GM23338 (cell line): ENCODE data around the gene EDIL3. TPM values are rescaled to one million over a fixed set of nuclear protein-coding genes. Genes with fewer than 3 reads are reported as not detected.

ENCODE experiments used
- ATAC-seq: fragments of 200-7000 bp; cut with Tn5 transposase; 3 replicates; pipeline ENCODE4 v1.9.1; 2020
- DNase-seq: peaks from one replicate; pipeline ENCODE4 v3.0.0-alpha.2; 2015; ENCODE audit warnings: low spot score
- H2AFZ ChIP-seq: fragments of 200-600 bp; sonication (generic); 2 replicates; pipeline ENCODE4 v1.8.0; 2016; ENCODE audit warnings: antibody characterized with exemption, mild to moderate bottlenecking, moderate library complexity
- H3F3A ChIP-seq: fragments of 200-600 bp; sonication (generic); replicated peaks from 2 replicates; pipeline ENCODE4 v1.8.0; 2017; ENCODE audit warnings: antibody characterized with exemption, mixed run types, low read depth
- H3K27ac ChIP-seq: fragments of 200-600 bp; sonication (generic); 2 replicates; pipeline ENCODE4 v1.6.1; 2016; ENCODE audit warnings: low read depth
- H3K27me3 ChIP-seq: fragments of 200-600 bp; sonication (generic); 2 replicates; pipeline ENCODE4 v1.8.0; 2016; ENCODE audit warnings: mild to moderate bottlenecking, mixed run types, moderate library complexity; ENCODE audit not compliant: insufficient read depth
- H3K36me3 ChIP-seq: fragments of 200-600 bp; sonication (generic); 2 replicates; pipeline ENCODE4 v1.8.0; 2016; ENCODE audit warnings: mild to moderate bottlenecking; ENCODE audit not compliant: insufficient read depth
- H3K4me1 ChIP-seq: fragments of 200-600 bp; sonication (generic); 2 replicates; pipeline ENCODE4 v1.8.0; 2016; ENCODE audit warnings: mild to moderate bottlenecking, moderate library complexity; ENCODE audit not compliant: insufficient read depth
- H3K4me2 ChIP-seq: fragments of 200-600 bp; sonication (generic); 2 replicates; pipeline ENCODE4 v1.7.1; 2017; ENCODE audit warnings: mixed run types
- H3K4me3 ChIP-seq: fragments of 200-600 bp; sonication (generic); 2 replicates; pipeline ENCODE4 v1.6.1; 2016; ENCODE audit warnings: mixed run types
- H3K79me2 ChIP-seq: fragments of 200-600 bp; sonication (generic); replicated peaks from 2 replicates; pipeline ENCODE4 v1.8.0; 2017; ENCODE audit warnings: mild to moderate bottlenecking; ENCODE audit not compliant: insufficient read depth
- H3K9me2 ChIP-seq: fragments of 200-600 bp; sonication (generic); 2 replicates; pipeline ENCODE4 v1.8.0; 2017; ENCODE audit not compliant: insufficient read depth
- H4K20me1 ChIP-seq: fragments of 200-600 bp; sonication (generic); replicated peaks from 2 replicates; pipeline ENCODE4 v1.8.0; 2017; ENCODE audit warnings: mild to moderate bottlenecking; ENCODE audit not compliant: insufficient read depth
- H3K27ac Mint-ChIP-seq: 2 replicates; pipeline ENCODE4 v1.8.0; 2020; ENCODE audit warnings: inconsistent platforms, mild to moderate bottlenecking, moderate library complexity, mixed read lengths
- H3K27me3 Mint-ChIP-seq: 3 replicates; pipeline ENCODE4 v1.8.0; 2022; ENCODE audit warnings: low read depth, mild to moderate bottlenecking, moderate library complexity, mixed read lengths, inconsistent platforms; ENCODE audit not compliant: insufficient read depth, poor library complexity
- H3K36me3 Mint-ChIP-seq: 3 replicates; pipeline ENCODE4 v1.8.0; 2021; ENCODE audit warnings: low read depth, mild to moderate bottlenecking, inconsistent platforms, moderate library complexity, mixed read lengths
- H3K4me1 Mint-ChIP-seq: 3 replicates; pipeline ENCODE4 v1.8.0; 2020; ENCODE audit warnings: mild to moderate bottlenecking, inconsistent platforms, mixed read lengths
- H3K4me3 Mint-ChIP-seq: 3 replicates; pipeline ENCODE4 v1.8.0; 2021; ENCODE audit warnings: moderate library complexity, mild to moderate bottlenecking, inconsistent platforms, mixed read lengths
- H3K9me3 Mint-ChIP-seq: 3 replicates; pipeline ENCODE4 v1.8.0; 2020; ENCODE audit warnings: moderate library complexity, mild to moderate bottlenecking, inconsistent platforms, mixed read lengths
- CREB1 ChIP-seq: fragments of 250-450 bp; sonication (Bioruptor Pico); IDR thresholded peaks from 2 replicates; pipeline ENCODE4 v1.5.0; 2020; ENCODE audit warnings: low read depth, mild to moderate bottlenecking, moderate library complexity
- EZH2 ChIP-seq: fragments of 200-600 bp; sonication (generic); IDR thresholded peaks from one replicate; pipeline ENCODE4 v1.8.0; 2017; ENCODE audit warnings: antibody characterized with exemption, mild to moderate bottlenecking, low read depth; ENCODE audit not compliant: unreplicated experiment
- EZH2phosphoT487 ChIP-seq: fragments of 200-600 bp; sonication (generic); IDR thresholded peaks from one replicate; pipeline ENCODE4 v1.8.1; 2018; ENCODE audit warnings: antibody characterized with exemption; ENCODE audit not compliant: unreplicated experiment
- JUNB ChIP-seq: IDR thresholded peaks from one replicate; pipeline ENCODE4 v1.6.1; 2016; ENCODE audit warnings: antibody characterized with exemption; ENCODE audit not compliant: unreplicated experiment
- NANOG ChIP-seq: IDR thresholded peaks from 2 replicates; pipeline ENCODE4 v1.6.1; 2016; ENCODE audit warnings: antibody characterized with exemption, borderline replicate concordance
- POLR2AphosphoS5 ChIP-seq: IDR thresholded peaks from 2 replicates; pipeline ENCODE4 v1.6.1; 2016; ENCODE audit warnings: antibody characterized with exemption, low read depth
- STAT1 ChIP-seq: IDR thresholded peaks from one replicate; pipeline ENCODE4 v1.6.1; 2016; ENCODE audit warnings: antibody characterized with exemption; ENCODE audit not compliant: unreplicated experiment
- ZNF114 ChIP-seq: fragments of 250-450 bp; sonication (Bioruptor Pico); IDR thresholded peaks from 2 replicates; pipeline ENCODE4 v1.5.0; 2020; ENCODE audit warnings: mild to moderate bottlenecking, moderate library complexity
- ZNF331 ChIP-seq: fragments of 250-450 bp; sonication (Bioruptor Pico); IDR thresholded peaks from 2 replicates; pipeline ENCODE4 v1.5.0; 2020; ENCODE audit warnings: low read depth, mild to moderate bottlenecking, moderate library complexity
- polyA plus RNA-seq: library from polyadenylated mRNA; unstranded; fragments of >200 nt; fragmentation: Nextera tagmentation; extraction: Ambion mirVana; gene quantifications from 2 replicates; pipeline ENCODE4 v1.2.1, GENCODE V29; 2016
- total RNA-seq: library from RNA; depleted of rRNA; stranded (reverse); fragments of >200 nt; shearing (Covaris generic); gene quantifications from 2 replicates; pipeline ENCODE4 v1.2.3, GENCODE V29; 2014
- TF ChIP-seq, protein P1 (sequence below): fragments of 250-450 bp; sonication (Bioruptor Pico); IDR thresholded peaks from 2 replicates; pipeline ENCODE4 v1.5.0; 2020; ENCODE audit warnings: mild to moderate bottlenecking, moderate library complexity
- TF ChIP-seq, protein P2 (sequence below): IDR thresholded peaks from 2 replicates; pipeline ENCODE4 v1.6.1; 2016; ENCODE audit warnings: antibody characterized with exemption
- TF ChIP-seq, protein P3 (sequence below): IDR thresholded peaks from one replicate; pipeline ENCODE4 v1.6.1; 2018; ENCODE audit warnings: antibody characterized with exemption; ENCODE audit not compliant: unreplicated experiment
- TF ChIP-seq, protein P4 (sequence below), 2 experiments: fragments of 200-600 bp in 1 of 2; sonication (generic) in 1 of 2; conservative IDR thresholded peaks; 2 replicates each; pipeline versions ENCODE4 v1.5.1 to v1.6.1; 2016 to 2017; ENCODE audit warnings: antibody characterized with exemption in 2 of 2, low read depth in 2 of 2, mild to moderate bottlenecking in 2 of 2, moderate library complexity in 1 of 2

The EDIL3 gene
- total and polyA plus RNA-seq, 2 experiments from 2014 or later, result 43.3 to 61.9 TPM

DNA sequence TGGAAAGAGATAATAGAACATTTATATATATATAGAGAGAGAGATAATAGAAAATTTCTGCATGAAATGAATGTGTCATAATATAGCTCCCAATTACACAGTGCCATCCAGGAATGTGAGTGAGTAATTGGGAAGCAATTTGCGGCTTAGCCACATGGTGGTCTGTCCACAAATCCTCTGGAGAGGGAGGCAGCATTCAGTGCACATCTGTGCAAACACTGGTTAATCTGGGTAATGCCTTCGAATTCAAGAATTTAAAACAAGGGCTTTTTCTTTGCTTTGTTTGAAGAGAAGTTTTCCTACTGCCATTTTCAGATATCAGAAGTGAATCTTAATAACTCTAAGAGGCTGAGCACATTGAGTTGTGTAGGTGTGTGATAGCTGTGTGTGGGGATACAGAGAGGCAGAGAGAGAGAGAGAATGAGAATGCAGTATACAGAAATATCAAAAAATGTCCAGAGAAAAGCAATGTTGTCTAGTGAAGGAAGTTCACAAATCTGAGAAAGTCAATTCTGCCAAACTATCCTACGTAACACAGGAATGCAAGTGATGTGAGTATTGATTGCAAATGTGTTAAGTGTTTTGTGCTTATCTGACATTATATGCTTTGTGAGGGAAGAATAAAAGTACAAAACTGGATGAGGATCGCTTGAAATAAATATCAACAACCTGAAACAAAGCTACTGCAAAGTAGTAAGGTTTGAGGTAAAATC, 134.6 kb downstream of the EDIL3 start:
- H2AFZ ChIP-seq, result no peak overlapping the region
- Mint-ChIP-seq H3K27ac (peak overlapping the region; percentile 47; the same call in 1 of the 2 replicates), H3K4me3 (no peak overlapping the region), H3K4me1 (peaks cover 3% of the 10 kb centered on the region; the same call in 2 of the 3 replicates), H3K36me3 (no peaks in the 10 kb centered on the region), H3K9me3 (no peaks in the 10 kb centered on the region), H3K27me3 (no peaks in the 10 kb centered on the region)
- no peaks in the 10 kb centered on the region for H3F3A ChIP-seq
- no peaks in the 10 kb centered on the region for H3K36me3 ChIP-seq
- H3K9me2 ChIP-seq, result no peaks in the 10 kb centered on the region
- no peak overlapping the region for H3K27ac ChIP-seq
- no peak overlapping the region for H3K4me2 ChIP-seq
- TF ChIP-seq, protein P1, sequence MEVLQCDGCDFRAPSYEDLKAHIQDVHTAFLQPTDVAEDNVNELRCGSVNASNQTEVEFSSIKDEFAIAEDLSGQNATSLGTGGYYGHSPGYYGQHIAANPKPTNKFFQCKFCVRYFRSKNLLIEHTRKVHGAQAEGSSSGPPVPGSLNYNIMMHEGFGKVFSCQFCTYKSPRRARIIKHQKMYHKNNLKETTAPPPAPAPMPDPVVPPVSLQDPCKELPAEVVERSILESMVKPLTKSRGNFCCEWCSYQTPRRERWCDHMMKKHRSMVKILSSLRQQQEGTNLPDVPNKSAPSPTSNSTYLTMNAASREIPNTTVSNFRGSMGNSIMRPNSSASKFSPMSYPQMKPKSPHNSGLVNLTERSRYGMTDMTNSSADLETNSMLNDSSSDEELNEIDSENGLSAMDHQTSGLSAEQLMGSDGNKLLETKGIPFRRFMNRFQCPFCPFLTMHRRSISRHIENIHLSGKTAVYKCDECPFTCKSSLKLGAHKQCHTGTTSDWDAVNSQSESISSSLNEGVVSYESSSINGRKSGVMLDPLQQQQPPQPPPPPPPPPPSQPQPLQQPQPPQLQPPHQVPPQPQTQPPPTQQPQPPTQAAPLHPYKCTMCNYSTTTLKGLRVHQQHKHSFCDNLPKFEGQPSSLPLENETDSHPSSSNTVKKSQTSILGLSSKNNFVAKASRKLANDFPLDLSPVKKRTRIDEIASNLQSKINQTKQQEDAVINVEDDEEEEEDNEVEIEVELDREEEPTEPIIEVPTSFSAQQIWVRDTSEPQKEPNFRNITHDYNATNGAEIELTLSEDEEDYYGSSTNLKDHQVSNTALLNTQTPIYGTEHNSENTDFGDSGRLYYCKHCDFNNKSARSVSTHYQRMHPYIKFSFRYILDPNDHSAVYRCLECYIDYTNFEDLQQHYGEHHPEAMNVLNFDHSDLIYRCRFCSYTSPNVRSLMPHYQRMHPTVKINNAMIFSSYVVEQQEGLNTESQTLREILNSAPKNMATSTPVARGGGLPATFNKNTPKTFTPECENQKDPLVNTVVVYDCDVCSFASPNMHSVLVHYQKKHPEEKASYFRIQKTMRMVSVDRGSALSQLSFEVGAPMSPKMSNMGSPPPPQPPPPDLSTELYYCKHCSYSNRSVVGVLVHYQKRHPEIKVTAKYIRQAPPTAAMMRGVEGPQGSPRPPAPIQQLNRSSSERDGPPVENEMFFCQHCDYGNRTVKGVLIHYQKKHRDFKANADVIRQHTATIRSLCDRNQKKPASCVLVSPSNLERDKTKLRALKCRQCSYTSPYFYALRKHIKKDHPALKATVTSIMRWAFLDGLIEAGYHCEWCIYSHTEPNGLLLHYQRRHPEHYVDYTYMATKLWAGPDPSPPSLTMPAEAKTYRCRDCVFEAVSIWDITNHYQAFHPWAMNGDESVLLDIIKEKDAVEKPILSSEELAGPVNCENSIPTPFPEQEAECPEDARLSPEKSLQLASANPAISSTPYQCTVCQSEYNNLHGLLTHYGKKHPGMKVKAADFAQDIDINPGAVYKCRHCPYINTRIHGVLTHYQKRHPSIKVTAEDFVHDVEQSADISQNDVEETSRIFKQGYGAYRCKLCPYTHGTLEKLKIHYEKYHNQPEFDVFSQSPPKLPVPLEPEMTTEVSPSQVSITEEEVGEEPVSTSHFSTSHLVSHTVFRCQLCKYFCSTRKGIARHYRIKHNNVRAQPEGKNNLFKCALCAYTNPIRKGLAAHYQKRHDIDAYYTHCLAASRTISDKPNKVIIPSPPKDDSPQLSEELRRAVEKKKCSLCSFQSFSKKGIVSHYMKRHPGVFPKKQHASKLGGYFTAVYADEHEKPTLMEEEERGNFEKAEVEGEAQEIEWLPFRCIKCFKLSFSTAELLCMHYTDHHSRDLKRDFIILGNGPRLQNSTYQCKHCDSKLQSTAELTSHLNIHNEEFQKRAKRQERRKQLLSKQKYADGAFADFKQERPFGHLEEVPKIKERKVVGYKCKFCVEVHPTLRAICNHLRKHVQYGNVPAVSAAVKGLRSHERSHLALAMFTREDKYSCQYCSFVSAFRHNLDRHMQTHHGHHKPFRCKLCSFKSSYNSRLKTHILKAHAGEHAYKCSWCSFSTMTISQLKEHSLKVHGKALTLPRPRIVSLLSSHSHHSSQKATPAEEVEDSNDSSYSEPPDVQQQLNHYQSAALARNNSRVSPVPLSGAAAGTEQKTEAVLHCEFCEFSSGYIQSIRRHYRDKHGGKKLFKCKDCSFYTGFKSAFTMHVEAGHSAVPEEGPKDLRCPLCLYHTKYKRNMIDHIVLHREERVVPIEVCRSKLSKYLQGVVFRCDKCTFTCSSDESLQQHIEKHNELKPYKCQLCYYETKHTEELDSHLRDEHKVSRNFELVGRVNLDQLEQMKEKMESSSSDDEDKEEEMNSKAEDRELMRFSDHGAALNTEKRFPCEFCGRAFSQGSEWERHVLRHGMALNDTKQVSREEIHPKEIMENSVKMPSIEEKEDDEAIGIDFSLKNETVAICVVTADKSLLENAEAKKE (CRISPR knock-in tag), result no peak
- TF ChIP-seq JUNB, result no peak
- no peak for TF ChIP-seq ZNF114 (CRISPR knock-in tag)
- no peak for TF ChIP-seq NANOG
- no peak for TF ChIP-seq CREB1
- TF ChIP-seq POLR2AphosphoS5, result no peak
- TF ChIP-seq ZNF331 (CRISPR knock-in tag), result no peak
- TF ChIP-seq, protein P2, sequence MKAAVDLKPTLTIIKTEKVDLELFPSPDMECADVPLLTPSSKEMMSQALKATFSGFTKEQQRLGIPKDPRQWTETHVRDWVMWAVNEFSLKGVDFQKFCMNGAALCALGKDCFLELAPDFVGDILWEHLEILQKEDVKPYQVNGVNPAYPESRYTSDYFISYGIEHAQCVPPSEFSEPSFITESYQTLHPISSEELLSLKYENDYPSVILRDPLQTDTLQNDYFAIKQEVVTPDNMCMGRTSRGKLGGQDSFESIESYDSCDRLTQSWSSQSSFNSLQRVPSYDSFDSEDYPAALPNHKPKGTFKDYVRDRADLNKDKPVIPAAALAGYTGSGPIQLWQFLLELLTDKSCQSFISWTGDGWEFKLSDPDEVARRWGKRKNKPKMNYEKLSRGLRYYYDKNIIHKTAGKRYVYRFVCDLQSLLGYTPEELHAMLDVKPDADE, result no peak
- no peak for TF ChIP-seq EZH2
- TF ChIP-seq STAT1, result no peak
- TF ChIP-seq, protein P3, sequence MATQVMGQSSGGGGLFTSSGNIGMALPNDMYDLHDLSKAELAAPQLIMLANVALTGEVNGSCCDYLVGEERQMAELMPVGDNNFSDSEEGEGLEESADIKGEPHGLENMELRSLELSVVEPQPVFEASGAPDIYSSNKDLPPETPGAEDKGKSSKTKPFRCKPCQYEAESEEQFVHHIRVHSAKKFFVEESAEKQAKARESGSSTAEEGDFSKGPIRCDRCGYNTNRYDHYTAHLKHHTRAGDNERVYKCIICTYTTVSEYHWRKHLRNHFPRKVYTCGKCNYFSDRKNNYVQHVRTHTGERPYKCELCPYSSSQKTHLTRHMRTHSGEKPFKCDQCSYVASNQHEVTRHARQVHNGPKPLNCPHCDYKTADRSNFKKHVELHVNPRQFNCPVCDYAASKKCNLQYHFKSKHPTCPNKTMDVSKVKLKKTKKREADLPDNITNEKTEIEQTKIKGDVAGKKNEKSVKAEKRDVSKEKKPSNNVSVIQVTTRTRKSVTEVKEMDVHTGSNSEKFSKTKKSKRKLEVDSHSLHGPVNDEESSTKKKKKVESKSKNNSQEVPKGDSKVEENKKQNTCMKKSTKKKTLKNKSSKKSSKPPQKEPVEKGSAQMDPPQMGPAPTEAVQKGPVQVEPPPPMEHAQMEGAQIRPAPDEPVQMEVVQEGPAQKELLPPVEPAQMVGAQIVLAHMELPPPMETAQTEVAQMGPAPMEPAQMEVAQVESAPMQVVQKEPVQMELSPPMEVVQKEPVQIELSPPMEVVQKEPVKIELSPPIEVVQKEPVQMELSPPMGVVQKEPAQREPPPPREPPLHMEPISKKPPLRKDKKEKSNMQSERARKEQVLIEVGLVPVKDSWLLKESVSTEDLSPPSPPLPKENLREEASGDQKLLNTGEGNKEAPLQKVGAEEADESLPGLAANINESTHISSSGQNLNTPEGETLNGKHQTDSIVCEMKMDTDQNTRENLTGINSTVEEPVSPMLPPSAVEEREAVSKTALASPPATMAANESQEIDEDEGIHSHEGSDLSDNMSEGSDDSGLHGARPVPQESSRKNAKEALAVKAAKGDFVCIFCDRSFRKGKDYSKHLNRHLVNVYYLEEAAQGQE, result no peak
- no peak for TF ChIP-seq EZH2phosphoT487
- TF ChIP-seq, protein P4, sequence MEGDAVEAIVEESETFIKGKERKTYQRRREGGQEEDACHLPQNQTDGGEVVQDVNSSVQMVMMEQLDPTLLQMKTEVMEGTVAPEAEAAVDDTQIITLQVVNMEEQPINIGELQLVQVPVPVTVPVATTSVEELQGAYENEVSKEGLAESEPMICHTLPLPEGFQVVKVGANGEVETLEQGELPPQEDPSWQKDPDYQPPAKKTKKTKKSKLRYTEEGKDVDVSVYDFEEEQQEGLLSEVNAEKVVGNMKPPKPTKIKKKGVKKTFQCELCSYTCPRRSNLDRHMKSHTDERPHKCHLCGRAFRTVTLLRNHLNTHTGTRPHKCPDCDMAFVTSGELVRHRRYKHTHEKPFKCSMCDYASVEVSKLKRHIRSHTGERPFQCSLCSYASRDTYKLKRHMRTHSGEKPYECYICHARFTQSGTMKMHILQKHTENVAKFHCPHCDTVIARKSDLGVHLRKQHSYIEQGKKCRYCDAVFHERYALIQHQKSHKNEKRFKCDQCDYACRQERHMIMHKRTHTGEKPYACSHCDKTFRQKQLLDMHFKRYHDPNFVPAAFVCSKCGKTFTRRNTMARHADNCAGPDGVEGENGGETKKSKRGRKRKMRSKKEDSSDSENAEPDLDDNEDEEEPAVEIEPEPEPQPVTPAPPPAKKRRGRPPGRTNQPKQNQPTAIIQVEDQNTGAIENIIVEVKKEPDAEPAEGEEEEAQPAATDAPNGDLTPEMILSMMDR (conservative IDR thresholded peaks at IDR 0.05; ENCODE audit: low read depth in 2 of 2), result no peak
- H3K4me3 ChIP-seq, result no peak overlapping the region
- H3K79me2 ChIP-seq, result no peaks in the 10 kb centered on the region
- ATAC-seq (peak; percentile 46; the same call in 1 of the 3 replicates), DNase-seq (peak; percentile 24)
- H4K20me1 ChIP-seq, result no peaks in the 10 kb centered on the region
- H3K27me3 ChIP-seq, result no peaks in the 10 kb centered on the region
- no peaks in the 10 kb centered on the region for H3K4me1 ChIP-seq
